Karpas-422 (cell line): ENCODE data around the gene CBL. TPM values are rescaled to one million over a fixed set of nuclear protein-coding genes. Genes with fewer than 3 reads are reported as not detected.

Experiments used
- DNase-seq: peaks from one replicate; pipeline ENCODE4 v3.0.0-alpha.2; 2015
- H2AFZ ChIP-seq: fragments of 200-600 bp; sonication (generic); 2 replicates; pipeline ENCODE4 v1.6.1; 2014; ENCODE audit warnings: antibody characterized with exemption, low read length, mixed read lengths
- H3K27ac ChIP-seq: fragments of 200-600 bp; sonication (generic); 2 replicates; pipeline ENCODE4 v1.5.1; 2014; ENCODE audit warnings: mild to moderate bottlenecking, low read length, moderate library complexity
- H3K27me3 ChIP-seq: fragments of 200-600 bp; sonication (generic); 2 replicates; pipeline ENCODE4 v1.6.1; 2014; ENCODE audit warnings: low read length, mixed read lengths
- H3K36me3 ChIP-seq: fragments of 200-600 bp; sonication (generic); 2 replicates; pipeline ENCODE4 v1.6.1; 2014; ENCODE audit warnings: low read length, mixed read lengths; ENCODE audit not compliant: insufficient read depth
- H3K4me1 ChIP-seq: fragments of 200-600 bp; sonication (generic); 2 replicates; pipeline ENCODE4 v1.6.1; 2014; ENCODE audit warnings: mild to moderate bottlenecking, low read length, mixed read lengths
- H3K4me2 ChIP-seq: fragments of 200-600 bp; sonication (generic); 2 replicates; pipeline ENCODE4 v1.6.1; 2014; ENCODE audit warnings: low read length, low read depth, mild to moderate bottlenecking; ENCODE audit not compliant: poor library complexity, severe bottlenecking
- H3K4me3 ChIP-seq: fragments of 200-600 bp; sonication (generic); 2 replicates; pipeline ENCODE4 v1.5.1; 2014; ENCODE audit warnings: mild to moderate bottlenecking, antibody characterized with exemption, low read length, mixed read lengths
- H3K79me2 ChIP-seq: fragments of 200-600 bp; sonication (generic); 2 replicates; pipeline ENCODE4 v1.6.1; 2014; ENCODE audit warnings: mild to moderate bottlenecking, low read length, mixed read lengths
- H3K9ac ChIP-seq: fragments of 200-600 bp; sonication (generic); 2 replicates; pipeline ENCODE4 v1.6.0; 2014; ENCODE audit warnings: low read length
- H3K9me2 ChIP-seq: fragments of 200-600 bp; sonication (generic), shearing (Covaris generic); replicated peaks from 2 replicates; pipeline ENCODE4 v1.6.0; 2014; ENCODE audit warnings: mild to moderate bottlenecking, low read length, moderate library complexity; ENCODE audit not compliant: insufficient read depth
- H3K9me3 ChIP-seq: fragments of 300-700, 200-600 bp; sonication (generic); 2 replicates; pipeline ENCODE4 v1.6.1; 2014; ENCODE audit warnings: low read length, mixed read lengths
- H4K20me1 ChIP-seq: fragments of 200-600 bp; sonication (generic); 2 replicates; pipeline ENCODE4 v1.6.1; 2014; ENCODE audit warnings: mild to moderate bottlenecking, antibody characterized with exemption, low read length, low read depth; ENCODE audit not compliant: insufficient read depth
- total RNA-seq: library from RNA; depleted of rRNA; stranded (reverse); fragments of >200 nt; shearing (Covaris generic); gene quantifications from 2 replicates; pipeline ENCODE4 v1.2.3, GENCODE V29; 2014; ENCODE audit warnings: low replicate concordance

Gene CBL
- total RNA-seq, 1 experiment from 2014 or later = 34.0 TPM

DNA sequence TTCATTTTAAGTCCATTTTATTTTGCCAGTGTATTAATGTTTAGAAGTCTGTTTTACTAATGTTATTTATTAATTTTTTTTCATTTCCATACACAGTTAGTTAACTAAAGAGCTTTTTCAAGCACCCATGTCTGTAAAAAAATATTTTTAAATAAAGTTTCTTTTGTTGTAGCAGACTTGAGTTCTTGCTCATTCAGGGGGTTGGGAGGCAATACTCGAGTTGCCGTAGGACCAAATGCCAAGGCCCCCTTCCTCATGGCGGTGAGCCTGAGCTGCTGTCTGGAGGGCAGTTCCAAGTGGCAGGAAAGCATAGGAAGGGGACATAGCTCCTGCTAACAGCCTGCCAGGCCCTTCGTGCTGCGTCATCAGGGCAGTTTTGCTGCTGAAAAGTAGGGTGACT lies 101.8 kb downstream of the CBL start:
- no peak overlapping the region for H3K4me3 ChIP-seq
- DNase-seq = peak; percentile 11
- H3K36me3 ChIP-seq = no peaks in the 10 kb centered on the region; the same call in 1 of the 2 replicates
- no peaks in the 10 kb centered on the region for H3K4me1 ChIP-seq
- H3K9me3 ChIP-seq = no peaks in the 10 kb centered on the region
- H4K20me1 ChIP-seq = no peaks in the 10 kb centered on the region
- no peaks in the 10 kb centered on the region for H3K79me2 ChIP-seq
- no peak overlapping the region for H3K4me2 ChIP-seq
- H3K9ac ChIP-seq = no peak overlapping the region
- no peaks in the 10 kb centered on the region for H3K27me3 ChIP-seq
- H3K27ac ChIP-seq = no peak overlapping the region
- H3K9me2 ChIP-seq = no peaks in the 10 kb centered on the region
- no peak overlapping the region for H2AFZ ChIP-seq

DNA sequence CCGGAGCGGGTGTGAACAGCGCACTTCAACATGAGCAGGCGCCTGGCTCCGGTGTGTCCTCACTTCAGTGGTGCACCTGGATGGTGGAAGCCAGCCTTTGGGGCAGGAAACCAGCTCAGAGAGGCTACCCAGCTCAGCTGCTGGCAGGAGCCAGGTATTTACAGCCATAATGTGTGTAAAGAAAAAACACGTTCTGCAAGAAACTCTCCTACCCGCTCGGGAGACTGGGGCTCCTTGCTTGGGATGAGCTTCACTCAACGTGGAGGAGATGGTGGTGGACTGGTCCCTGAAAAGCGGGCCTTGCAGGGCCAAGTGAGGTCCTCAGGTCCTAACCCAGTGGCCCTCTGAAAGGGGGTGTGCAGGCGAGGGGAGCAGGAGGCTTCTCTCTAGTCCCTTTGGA lies 103.3 kb downstream of the CBL start:
- Histone ChIP-seq H3K4me3 (no peak overlapping the region), H3K9me3 (no peaks in the 10 kb centered on the region), H4K20me1 (no peaks in the 10 kb centered on the region), H3K9me2 (no peaks in the 10 kb centered on the region), H3K27ac (no peak overlapping the region), H3K36me3 (no peaks in the 10 kb centered on the region), H3K4me1 (no peaks in the 10 kb centered on the region), H2AFZ (no peak overlapping the region), H3K4me2 (no peak overlapping the region), H3K9ac (no peak overlapping the region), H3K27me3 (no peaks in the 10 kb centered on the region), H3K79me2 (no peaks in the 10 kb centered on the region)
- DNase-seq = peak; percentile 14

DNA sequence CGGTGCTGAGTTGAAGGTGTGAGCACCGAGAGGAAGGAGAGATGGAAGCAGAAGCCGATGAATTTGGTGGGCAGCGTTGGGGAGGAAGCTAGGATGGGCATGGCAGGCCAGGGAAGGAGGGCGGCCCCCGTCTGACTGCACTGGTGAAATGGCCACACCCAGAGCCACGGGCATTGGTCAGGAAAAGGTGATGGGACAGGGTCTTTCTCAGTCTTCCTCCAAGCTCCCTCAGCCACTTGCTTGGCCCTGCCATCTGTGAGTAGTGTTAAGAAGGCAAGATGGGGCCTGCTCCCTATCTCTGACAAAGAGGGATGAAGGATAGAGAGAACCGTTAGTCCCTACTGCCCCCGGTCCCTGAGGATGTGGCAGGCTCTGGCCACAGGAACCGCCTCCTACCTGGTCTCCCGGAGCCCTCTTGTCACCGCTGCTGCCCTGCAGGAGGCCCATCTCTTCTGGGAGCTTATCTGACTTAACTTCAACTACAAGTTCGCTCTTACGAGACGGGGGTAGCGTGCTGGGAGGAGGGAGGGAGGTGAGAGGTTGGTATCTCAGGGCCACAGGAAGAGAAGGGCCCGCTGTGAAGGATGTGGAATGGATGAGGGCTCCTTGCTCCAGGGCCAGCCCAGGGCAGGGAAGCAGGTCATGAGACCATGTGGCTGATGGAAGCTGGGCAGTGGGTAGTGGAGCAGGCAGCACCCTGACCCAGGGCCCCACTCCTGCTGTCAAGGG lies 104.0 kb downstream of the CBL start:
- Histone ChIP-seq H3K4me1 (peaks cover 5% of the 10 kb centered on the region), H3K27me3 (no peaks in the 10 kb centered on the region), H3K36me3 (no peaks in the 10 kb centered on the region), H3K79me2 (no peaks in the 10 kb centered on the region), H3K27ac (no peak overlapping the region), H2AFZ (no peak overlapping the region), H3K9me3 (no peaks in the 10 kb centered on the region), H4K20me1 (no peaks in the 10 kb centered on the region), H3K4me2 (no peak overlapping the region), H3K9ac (no peak overlapping the region), H3K4me3 (no peak overlapping the region), H3K9me2 (no peaks in the 10 kb centered on the region)
- no peak for DNase-seq

DNA sequence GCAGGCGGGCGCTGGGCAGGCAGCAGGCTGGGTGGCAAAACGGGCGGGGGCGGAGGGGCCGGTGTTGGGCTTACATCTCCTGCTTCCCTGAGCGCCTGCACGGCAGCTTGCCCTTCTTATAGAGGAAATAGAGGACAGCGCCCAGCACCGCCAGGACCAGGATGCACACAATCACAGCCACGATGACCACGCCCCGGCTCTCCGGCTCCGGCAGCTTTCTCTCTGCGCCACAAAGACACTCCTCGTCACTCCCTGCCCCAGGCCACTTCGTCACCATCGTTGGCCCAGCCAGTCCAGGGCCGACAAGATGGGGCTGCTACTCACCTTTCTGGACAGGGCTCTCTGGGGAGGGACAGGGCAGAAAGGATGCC lies 104.5 kb downstream of the CBL start:
- Histone ChIP-seq H2AFZ (no peak overlapping the region), H3K9me3 (no peaks in the 10 kb centered on the region), H3K9me2 (no peaks in the 10 kb centered on the region), H3K36me3 (no peaks in the 10 kb centered on the region), H3K27ac (no peak overlapping the region), H3K79me2 (no peaks in the 10 kb centered on the region), H3K4me3 (no peak overlapping the region), H3K4me2 (no peak overlapping the region), H4K20me1 (no peaks in the 10 kb centered on the region), H3K4me1 (peaks cover 10% of the 10 kb centered on the region), H3K9ac (no peak overlapping the region), H3K27me3 (no peaks in the 10 kb centered on the region)
- DNase-seq = no peak

DNA sequence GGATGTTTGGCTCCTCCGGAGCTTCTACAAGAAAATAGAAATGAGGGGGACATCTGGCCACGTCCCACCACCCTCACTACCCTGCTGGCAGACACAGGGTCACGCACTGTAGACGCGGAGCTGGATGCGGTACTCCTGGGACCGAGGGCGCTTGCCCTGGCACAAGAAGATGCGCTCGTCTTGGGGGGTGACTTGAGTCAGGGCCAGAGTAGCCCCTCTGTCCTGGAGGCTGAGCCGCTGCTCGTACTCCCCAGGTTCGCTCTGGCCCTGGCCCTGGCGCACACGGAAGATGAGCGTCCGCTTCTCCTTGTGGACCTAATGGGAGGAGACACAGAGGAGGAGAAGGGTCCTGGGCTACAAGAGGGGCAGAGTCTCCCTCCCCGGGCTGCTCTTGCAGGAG lies 108.6 kb downstream of the CBL start:
- no peak for DNase-seq
- Histone ChIP-seq H3K9me2 (no peaks in the 10 kb centered on the region), H3K27ac (no peak overlapping the region), H3K4me2 (peak overlapping the region; percentile 78), H3K4me3 (no peak overlapping the region), H3K4me1 (peaks cover 40% of the 10 kb centered on the region), H3K79me2 (no peaks in the 10 kb centered on the region), H3K9me3 (no peaks in the 10 kb centered on the region), H2AFZ (no peak overlapping the region), H3K9ac (no peak overlapping the region), H3K36me3 (no peaks in the 10 kb centered on the region), H3K27me3 (no peaks in the 10 kb centered on the region), H4K20me1 (no peaks in the 10 kb centered on the region)

DNA sequence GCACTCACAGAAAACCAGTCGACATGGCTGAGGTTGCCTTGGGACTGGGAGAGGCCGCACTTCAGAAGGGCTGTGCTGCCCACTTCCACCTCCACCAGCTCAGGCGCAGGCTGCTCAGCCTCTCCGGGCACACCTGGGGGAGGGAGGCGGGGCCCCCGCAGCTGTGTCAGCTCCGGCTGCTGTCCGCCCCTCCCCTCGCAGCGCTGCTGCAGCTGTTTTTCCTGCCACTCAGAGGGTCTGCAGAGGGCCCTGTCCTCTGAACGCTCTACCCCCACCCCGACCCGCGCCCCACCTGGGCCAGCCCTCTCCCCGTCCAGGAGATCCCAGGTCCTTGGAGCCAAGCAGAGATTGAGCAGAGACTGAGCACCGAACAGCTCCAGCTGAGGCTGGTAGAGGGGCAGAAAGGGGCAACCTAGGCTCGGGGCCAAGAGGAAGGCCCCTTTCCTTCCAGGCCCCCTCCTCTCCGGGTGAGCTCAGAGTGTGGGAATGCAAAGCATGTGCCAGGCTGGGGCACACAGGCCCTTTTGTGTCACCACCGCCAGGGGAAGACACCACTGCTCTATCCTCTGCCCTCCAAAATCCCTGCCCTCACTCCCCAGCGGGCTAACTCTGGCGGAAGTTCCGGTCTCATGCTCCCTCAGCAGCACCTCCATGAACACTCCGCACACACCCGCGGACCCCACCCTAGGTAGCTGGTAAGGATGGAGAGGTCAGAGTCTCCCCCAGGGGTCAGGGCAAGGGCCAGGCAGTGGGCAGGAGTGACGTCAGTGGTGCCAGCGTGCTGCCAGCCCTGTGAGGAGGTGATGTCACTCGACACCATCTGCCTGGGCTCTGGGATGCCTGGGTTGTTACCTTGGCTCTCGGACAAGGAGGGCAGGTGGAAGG lies 109.2 kb downstream of the CBL start:
- peak; percentile 71 for DNase-seq
- Histone ChIP-seq H2AFZ (no peak overlapping the region; the same call in 1 of the 2 replicates), H3K9me2 (no peaks in the 10 kb centered on the region), H3K4me1 (peaks cover 43% of the 10 kb centered on the region), H3K27me3 (no peaks in the 10 kb centered on the region), H3K79me2 (no peaks in the 10 kb centered on the region), H3K4me3 (peak overlapping the region; percentile 65), H4K20me1 (no peaks in the 10 kb centered on the region), H3K36me3 (no peaks in the 10 kb centered on the region), H3K4me2 (peak overlapping the region; percentile 78), H3K9ac (peak overlapping the region; percentile 54), H3K27ac (no peak overlapping the region), H3K9me3 (no peaks in the 10 kb centered on the region)

DNA sequence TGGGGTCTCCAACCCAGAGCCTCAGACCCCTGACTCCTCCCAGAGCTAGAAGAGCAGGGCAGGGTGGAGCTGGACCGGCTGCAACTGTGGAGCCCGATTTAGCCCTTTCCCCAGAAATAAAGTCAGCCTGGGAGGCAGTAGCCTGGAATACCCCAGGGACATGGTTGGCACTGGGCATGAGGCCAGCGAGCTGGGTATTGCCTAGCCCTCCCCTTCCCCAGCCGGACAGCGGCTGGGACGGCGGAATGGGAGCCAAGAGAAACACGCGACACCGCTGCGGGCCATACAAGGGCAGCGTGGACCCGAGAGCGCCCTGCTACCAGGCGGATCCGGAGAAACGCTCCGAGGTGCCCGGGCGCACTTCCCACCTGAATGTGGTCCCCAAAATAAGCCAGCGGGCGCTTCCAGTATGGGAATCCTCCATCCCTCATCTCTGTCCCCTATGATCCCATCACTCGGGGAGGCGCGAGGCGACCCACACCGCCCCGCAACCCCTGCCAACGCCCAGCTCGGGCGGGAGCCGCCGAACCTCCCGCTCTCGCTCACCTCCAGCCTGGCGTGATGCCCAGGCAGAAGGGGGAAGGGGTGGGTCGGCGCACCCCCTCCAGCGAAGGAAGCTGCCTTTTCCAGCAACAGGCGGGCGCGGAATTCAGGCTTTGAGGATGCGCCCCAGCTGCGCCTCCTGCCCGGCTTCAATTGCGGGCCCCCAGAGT lies 110.0 kb downstream of the CBL start:
- no peaks in the 10 kb centered on the region for H3K9me3 ChIP-seq
- no peaks in the 10 kb centered on the region for H3K79me2 ChIP-seq
- H2AFZ ChIP-seq = no peak overlapping the region; the same call in 1 of the 2 replicates
- H3K9me2 ChIP-seq = no peaks in the 10 kb centered on the region
- no peaks in the 10 kb centered on the region for H4K20me1 ChIP-seq
- peak overlapping the region; percentile 54 for H3K9ac ChIP-seq
- H3K27me3 ChIP-seq = no peaks in the 10 kb centered on the region
- H3K27ac ChIP-seq = no peak overlapping the region
- H3K36me3 ChIP-seq = no peaks in the 10 kb centered on the region
- peak; percentile 41 for DNase-seq
- peak overlapping the region; percentile 78 for H3K4me2 ChIP-seq
- H3K4me1 ChIP-seq = peaks cover 51% of the 10 kb centered on the region
- peak overlapping the region; percentile 65 for H3K4me3 ChIP-seq
